SK-N-SH (cell line): ENCODE results near the gene ATXN7L3. TPM values are rescaled to one million over a fixed set of nuclear protein-coding genes. Genes with fewer than 3 reads are reported as not detected.

Experiments used
- CTCF ChIA-PET: fragments of 300-600, 350-600 bp; formaldehyde crosslinking; extraction: SDS; loops from one replicate; lab custom pipeline; 2021; lab: Yijun Ruan, JAX
- POLR2A ChIA-PET: fragments of 350-600 bp; sonication (Branson Sonifier 250); formaldehyde crosslinking; extraction: SDS; loops from one replicate; lab custom pipeline; 2020; ENCODE audit warnings: antibody characterized with exemption, inconsistent platforms; lab: Yijun Ruan, JAX
- DNase-seq: peaks from one replicate; pipeline ENCODE4 v3.0.0; 2012
- H2AFZ ChIP-seq: fragments of 200-600 bp; sonication (generic); 2 replicates; pipeline ENCODE4 v1.8.1; 2016; ENCODE audit warnings: antibody characterized with exemption, mild to moderate bottlenecking, low read depth
- H3F3A ChIP-seq: fragments of 200-600 bp; sonication (generic); replicated peaks from 2 replicates; pipeline ENCODE3; 2016; ENCODE audit warnings: antibody characterized with exemption, mild to moderate bottlenecking; ENCODE audit not compliant: insufficient read depth
- H3K27ac ChIP-seq, 2 experiments: fragments of 200-500 bp in 1 of 2; fragments of 200-600 bp in 1 of 2; sonication (Bioruptor generic) in 1 of 2; sonication (generic), shearing (Covaris generic) in 1 of 2; 2 replicates each; pipeline versions ENCODE4 v1.5.1 to v1.6.1; 2014 to 2016; ENCODE audit warnings: low read depth in 2 of 2, inconsistent platforms in 1 of 2, low read length in 1 of 2, mild to moderate bottlenecking in 1 of 2, mixed read lengths in 1 of 2
- H3K27me3 ChIP-seq: fragments of 200-600 bp; sonication (generic), shearing (Covaris generic); 2 replicates; pipeline ENCODE4 v1.6.1; 2016; ENCODE audit warnings: mixed run types; ENCODE audit not compliant: insufficient read depth
- H3K36me3 ChIP-seq, 2 experiments: fragments of 200-500 bp in 1 of 2; fragments of 200-600 bp in 1 of 2; sonication (Bioruptor generic) in 1 of 2; sonication (generic) in 1 of 2; replicated peaks in 1 of 2; 2 replicates each; pipeline versions ENCODE3 to v1.5.1; 2014 to 2016; ENCODE audit warnings: low read length in 1 of 2, mild to moderate bottlenecking in 1 of 2; ENCODE audit not compliant: insufficient read depth in 2 of 2, control insufficient read depth in 1 of 2
- H3K4me1 ChIP-seq, 2 experiments: fragments of 200-500 bp in 1 of 2; fragments of 200-600 bp in 1 of 2; sonication (Bioruptor generic) in 1 of 2; sonication (generic), shearing (Covaris generic) in 1 of 2; 2 replicates each; pipeline versions ENCODE4 v1.5.1 to v1.6.1; 2014 to 2016; ENCODE audit warnings: low read depth in 1 of 2, low read length in 1 of 2, mixed run types in 1 of 2; ENCODE audit not compliant: insufficient read depth in 2 of 2, control insufficient read depth in 1 of 2
- H3K4me2 ChIP-seq: fragments of 200-600 bp; sonication (generic), shearing (Covaris generic); 2 replicates; pipeline ENCODE4 v1.6.1; 2017; ENCODE audit warnings: mixed run types
- H3K4me3 ChIP-seq, 2 experiments: fragments of 200-500 bp in 1 of 2; fragments of 200-600 bp in 1 of 2; sonication (Bioruptor generic) in 1 of 2; sonication (generic), shearing (Covaris generic) in 1 of 2; 2 replicates each; pipeline versions ENCODE4 v1.5.1 to v1.8.1; 2014 to 2016; ENCODE audit warnings: low read depth in 2 of 2, inconsistent platforms in 1 of 2, low read length in 1 of 2, mild to moderate bottlenecking in 1 of 2, mixed read lengths in 1 of 2, moderate library complexity in 1 of 2
- H3K79me2 ChIP-seq: fragments of 200-600 bp; sonication (generic); 2 replicates; pipeline ENCODE4 v1.8.1; 2017; ENCODE audit warnings: mild to moderate bottlenecking; ENCODE audit not compliant: insufficient read depth
- H3K9ac ChIP-seq: fragments of 200-600 bp; sonication (generic); 2 replicates; pipeline ENCODE4 v1.6.1; 2017; ENCODE audit warnings: mixed run types
- H3K9me2 ChIP-seq: fragments of 200-600 bp; sonication (generic); 2 replicates; pipeline ENCODE4 v1.6.1; 2017; ENCODE audit warnings: mixed run types
- H3K9me3 ChIP-seq: fragments of 200-600 bp; sonication (generic); 2 replicates; pipeline ENCODE4 v1.6.1; 2017; ENCODE audit warnings: mixed run types, mild to moderate bottlenecking, moderate library complexity
- H4K20me1 ChIP-seq: fragments of 200-600 bp; sonication (generic); 2 replicates; pipeline ENCODE4 v1.6.1; 2017; ENCODE audit warnings: mild to moderate bottlenecking, mixed run types; ENCODE audit not compliant: insufficient read depth
- EP300 ChIP-seq, 2 experiments: IDR thresholded peaks; 2 replicates each; pipeline versions ENCODE4 v1.4.0 to v1.6.1; 2012; ENCODE audit warnings: borderline replicate concordance in 1 of 2, low read depth in 1 of 2, low read length in 1 of 2
- FOSL2 ChIP-seq: IDR thresholded peaks from 2 replicates; pipeline ENCODE4 v1.4.0; 2012; ENCODE audit warnings: low read depth, mild to moderate bottlenecking, moderate library complexity, borderline replicate concordance
- FOXJ3 ChIP-seq: sonication (generic); formaldehyde crosslinking; IDR thresholded peaks from 2 replicates; pipeline ENCODE4 v1.5.1; 2020; ENCODE audit warnings: mild to moderate bottlenecking, missing genetic modification reagents
- JUND ChIP-seq: IDR thresholded peaks from 2 replicates; pipeline ENCODE4 v1.4.0; 2012
- PBX3 ChIP-seq: IDR thresholded peaks from 2 replicates; pipeline ENCODE4; 2012
- RFX5 ChIP-seq: IDR thresholded peaks from 2 replicates; pipeline ENCODE4 v1.6.1; 2012; ENCODE audit warnings: mild to moderate bottlenecking, improper control_type of control experiment, low read length
- TAF1 ChIP-seq: IDR thresholded peaks from 2 replicates; pipeline ENCODE4 v1.6.1; 2012; ENCODE audit warnings: low read depth, mild to moderate bottlenecking, low read length, moderate library complexity, borderline replicate concordance
- USF1 ChIP-seq: IDR thresholded peaks from 2 replicates; pipeline ENCODE4 v1.4.0; 2012; ENCODE audit warnings: low read depth, borderline replicate concordance
- YY1 ChIP-seq: IDR thresholded peaks from 2 replicates; pipeline ENCODE4 v1.4.0; 2012; ENCODE audit warnings: low read depth, mild to moderate bottlenecking
- ZBTB33 ChIP-seq: IDR thresholded peaks from 2 replicates; pipeline ENCODE4 v1.4.0; 2012; ENCODE audit warnings: low read depth, borderline replicate concordance
- WGBS: methylation state at CpG from one replicate; pipeline ENCODE4 v1.1.6; 2017; ENCODE audit warnings: low lambda C conversion rate; 5-methylcytosine and 5-hydroxymethylcytosine counted together
- polyA plus RNA-seq, 3 experiments: library from polyadenylated mRNA; depleted of rRNA; stranded (reverse); fragments of >200 nt; gene quantifications; 2 replicates each; pipeline ENCODE4 v1.2.3, GENCODE V29; 2012

ATXN7L3 gene
- polyA plus RNA-seq, 1 of the 3 experiments (the other 2 are of a cell fraction) = 47.7 TPM

- no peak for TF ChIP-seq ZBTB33
These were observed 10.9 kb upstream of the ATXN7L3 start (continued) for GRCh38 chr17:44210342-44211192.

- Histone ChIP-seq H3K9me3 (no peaks in the 10 kb centered on the region), H3K4me3 (peak overlapping the region in 1 of 2 experiments; percentile 44; a peak in 1 of 4 replicates), H4K20me1 (peaks cover 11% of the 10 kb centered on the region; the same call in 1 of the 2 replicates), H2AFZ (no peak overlapping the region), H3K9me2 (no peaks in the 10 kb centered on the region), H3K79me2 (peaks cover 3% of the 10 kb centered on the region; the same call in 1 of the 2 replicates), H3K27me3 (no peaks in the 10 kb centered on the region), H3K36me3 (peaks cover 35 to 67% of the 10 kb centered on the region in 2 experiments), H3K4me2 (no peak overlapping the region), H3F3A (peaks cover 39% of the 10 kb centered on the region), H3K9ac (no peak overlapping the region), H3K4me1 (0 out of 4 replicates have a peak, but pooled peaks cover 0 to 4% of the 10 kb centered on the region in 2 experiments), H3K27ac (no peak overlapping the region)
- DNase-seq = no peak
- WGBS = 93% methylated on average over 11 of the region's 11 CpGs
- CTCF ChIA-PET = interaction anchor here (0.8 to 6.7 kb wide), 18 partner anchors 9 to 140 kb away, joined by 3 to 57 read pairs (median 7); partner anchors contain the start of genes G6PC3, GRN and UBTF
- POLR2A ChIA-PET = no interaction called here
- TF ChIP-seq FOSL2 = no peak
- TF ChIP-seq EP300 (IDR thresholded peaks at IDR 0.05; ENCODE audit: borderline replicate concordance in 1 of 2, low read depth in 1 of 2, low read length in 1 of 2) = no peak
- no peak for TF ChIP-seq JUND
- no peak for TF ChIP-seq TAF1
- TF ChIP-seq FOXJ3 = no peak
- no peak for TF ChIP-seq PBX3
- no peak for TF ChIP-seq USF1
- TF ChIP-seq YY1 = no peak
- no peak for TF ChIP-seq RFX5
These were observed 10.2 kb upstream of the ATXN7L3 start for GRCh38 chr17:44209786-44210341.
